Heart left ventricle (tissue), 13 donors: Measurements from ENCODE around the gene OR1D5.

Source experiments
- CTCF ChIP-seq, 12 donors: fragments of 200-600 bp; sonication (generic) in 4 of 12; IDR thresholded peaks; one replicate each; pipeline versions ENCODE4 v1.5.0 to v1.8.0; 2018 to 2022; ENCODE audit warnings: antibody characterized with exemption in 12 of 12, mild to moderate bottlenecking in 5 of 12
- POLR2A ChIP-seq, 2 donors: fragments of 450-650 bp; IDR thresholded peaks; one replicate each; pipeline ENCODE4 v1.6.1; 2017; ENCODE audit warnings: antibody characterized with exemption in 2 of 2, mild to moderate bottlenecking in 2 of 2, moderate library complexity in 2 of 2
- donor health status: ischemic (EF 13 %, LVEDD 7.1; RV severe dilation, severe dysfunction).
- donor health status: DM: no; HTN: yes; CAD: no.
- donor health status: DM: no; HTN: no; CAD: no.
- donor health status: ischemic (EF 25% LVEDD 6.9; RV normal size, moderate dysfunction).
- donor health status: ischemic (EF 25% LVEDD 5.7; RV mildly dilated, moderate dysfunction).
- donor health status: ischemic (EF 35%, LVEDD 5.7; RV mildly dilated, moderate dysfunction).
- donor health status: nonischemic (EF 11% LVEDD 7.7; RV severe dilation, severe dysfunction).
- donor health status: DM: yes; HTN: yes; CAD: no.
- donor health status: PGD.
- donor health status: ischemic (EF 29% LVEDD 5.4; RV normal size, mild dysfunction).
- donor health status: nonischemic (EF 23%, LVEDD 6.1; RV moderate dilation, normal function).

DNA sequence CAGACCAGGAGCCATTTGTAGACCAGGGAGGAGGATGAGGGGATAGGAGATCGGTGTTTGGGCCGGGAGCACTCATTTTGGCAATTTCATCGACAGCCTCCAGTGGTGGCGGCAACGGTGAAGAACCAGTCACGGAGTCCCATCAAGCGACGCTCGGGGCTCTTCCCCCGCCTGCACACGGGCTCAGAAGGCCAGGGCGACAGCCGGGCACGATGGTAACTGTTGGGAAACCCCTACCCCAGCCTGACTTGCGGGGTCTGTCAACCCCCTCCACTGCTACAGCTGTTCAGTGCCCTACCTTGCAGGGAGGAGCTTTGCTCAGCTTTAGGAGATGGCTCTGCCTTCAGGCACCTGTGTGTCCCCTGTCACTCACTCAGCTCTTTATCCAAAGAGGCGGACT, 43.0 kb downstream of the OR1D5 start:
- no peak for TF ChIP-seq CTCF (IDR thresholded peaks at IDR 0.05)
- no peak for TF ChIP-seq POLR2A (IDR thresholded peaks at IDR 0.05)
